GM23248 (cell line): ENCODE measurements around the gene GAP43. TPM values are rescaled to one million over a fixed set of nuclear protein-coding genes. Genes with fewer than 3 reads are reported as not detected.

Experiments
- DNase-seq: peaks from one replicate; pipeline ENCODE4 v3.0.0-alpha.2; 2015
- H2AFZ ChIP-seq: fragments of 200-600 bp; sonication (generic); 2 replicates; pipeline ENCODE4 v1.6.1; 2016; ENCODE audit warnings: antibody characterized with exemption
- H3F3A ChIP-seq: fragments of 200-600 bp; sonication (generic); 2 replicates; pipeline ENCODE4 v1.6.1; 2016; ENCODE audit warnings: mild to moderate bottlenecking, antibody characterized with exemption, mixed run types; ENCODE audit not compliant: insufficient read depth
- H3K27ac ChIP-seq: fragments of 200-600 bp; sonication (generic); 2 replicates; pipeline ENCODE4 v1.5.1; 2016; ENCODE audit warnings: mild to moderate bottlenecking
- H3K27me3 ChIP-seq: fragments of 200-600 bp; sonication (generic); replicated peaks from 2 replicates; pipeline ENCODE4 v1.6.1; 2016; ENCODE audit warnings: mild to moderate bottlenecking; ENCODE audit not compliant: insufficient read depth
- H3K36me3 ChIP-seq: fragments of 200-600 bp; sonication (generic); 2 replicates; pipeline ENCODE4 v1.6.1; 2016; ENCODE audit warnings: low read depth, mild to moderate bottlenecking
- H3K4me1 ChIP-seq: fragments of 200-600 bp; sonication (generic); 2 replicates; pipeline ENCODE4 v1.6.1; 2016; ENCODE audit warnings: mild to moderate bottlenecking; ENCODE audit not compliant: insufficient read depth
- H3K4me2 ChIP-seq: fragments of 200-600 bp; sonication (generic); one replicate; pipeline ENCODE4 v1.6.1; 2016; ENCODE audit warnings: mild to moderate bottlenecking; ENCODE audit not compliant: unreplicated experiment
- H3K4me3 ChIP-seq: fragments of 200-600 bp; sonication (generic); 2 replicates; pipeline ENCODE4 v1.5.1; 2016; ENCODE audit warnings: mild to moderate bottlenecking
- H3K79me2 ChIP-seq: fragments of 200-600 bp; sonication (generic); 2 replicates; pipeline ENCODE4 v1.6.1; 2016; ENCODE audit warnings: mild to moderate bottlenecking; ENCODE audit not compliant: insufficient read depth
- H3K9ac ChIP-seq: fragments of 200-600 bp; sonication (generic); 2 replicates; pipeline ENCODE4 v1.6.1; 2016; ENCODE audit warnings: mild to moderate bottlenecking
- H3K9me2 ChIP-seq: fragments of 200-600 bp; sonication (generic); 2 replicates; pipeline ENCODE4 v1.6.1; 2016; ENCODE audit warnings: mixed run types, mild to moderate bottlenecking, moderate library complexity; ENCODE audit not compliant: insufficient read depth
- H3K9me3 ChIP-seq: fragments of 200-600 bp; sonication (generic); one replicate; pipeline ENCODE4 v1.6.1; 2017; ENCODE audit warnings: low read depth
- H4K20me1 ChIP-seq: fragments of 200-600 bp; sonication (generic); 2 replicates; pipeline ENCODE4 v1.6.0; 2016; ENCODE audit not compliant: insufficient read depth
- EZH2 ChIP-seq: fragments of 200-600 bp; sonication (generic); IDR thresholded peaks from 2 replicates; pipeline ENCODE4 v1.6.1; 2018; ENCODE audit warnings: antibody characterized with exemption, mild to moderate bottlenecking; ENCODE audit not compliant: insufficient read depth, poor library complexity, severe bottlenecking
- EZH2phosphoT487 ChIP-seq: fragments of 200-600 bp; sonication (generic); IDR thresholded peaks from 2 replicates; pipeline ENCODE4 v1.6.1; 2018; ENCODE audit warnings: antibody characterized with exemption, moderate library complexity, mild to moderate bottlenecking, low read depth; ENCODE audit not compliant: insufficient read depth
- WGBS, 2 experiments: methylation state at CpG; one replicate each; pipeline ENCODE4 v1.1.6; 2015 to 2017; ENCODE audit warnings: low lambda C conversion rate in 2 of 2, low coverage in 1 of 2; ENCODE audit errors: missing lambda C conversion rate in 2 of 2; 5-methylcytosine and 5-hydroxymethylcytosine counted together
- in situ Hi-C: fragments of 300-500 bp; cut with MboI; formaldehyde crosslinking; loops from 2 replicates; pipeline ENCODE4 v1.15.0; 2020
- polyA plus RNA-seq: library from polyadenylated mRNA; unstranded; fragments of >200 nt; fragmentation: Nextera tagmentation; extraction: Ambion mirVana; gene quantifications from 2 replicates; pipeline ENCODE4 v1.2.1, GENCODE V29; 2016
- total RNA-seq: library from RNA; depleted of rRNA; stranded (reverse); fragments of >200 nt; shearing (Covaris generic); gene quantifications from 2 replicates; pipeline ENCODE4 v1.2.3, GENCODE V29; 2014

GAP43 gene
- total and polyA plus RNA-seq, 2 experiments from 2014 or later = 0.54 to 1.8 TPM

DNA sequence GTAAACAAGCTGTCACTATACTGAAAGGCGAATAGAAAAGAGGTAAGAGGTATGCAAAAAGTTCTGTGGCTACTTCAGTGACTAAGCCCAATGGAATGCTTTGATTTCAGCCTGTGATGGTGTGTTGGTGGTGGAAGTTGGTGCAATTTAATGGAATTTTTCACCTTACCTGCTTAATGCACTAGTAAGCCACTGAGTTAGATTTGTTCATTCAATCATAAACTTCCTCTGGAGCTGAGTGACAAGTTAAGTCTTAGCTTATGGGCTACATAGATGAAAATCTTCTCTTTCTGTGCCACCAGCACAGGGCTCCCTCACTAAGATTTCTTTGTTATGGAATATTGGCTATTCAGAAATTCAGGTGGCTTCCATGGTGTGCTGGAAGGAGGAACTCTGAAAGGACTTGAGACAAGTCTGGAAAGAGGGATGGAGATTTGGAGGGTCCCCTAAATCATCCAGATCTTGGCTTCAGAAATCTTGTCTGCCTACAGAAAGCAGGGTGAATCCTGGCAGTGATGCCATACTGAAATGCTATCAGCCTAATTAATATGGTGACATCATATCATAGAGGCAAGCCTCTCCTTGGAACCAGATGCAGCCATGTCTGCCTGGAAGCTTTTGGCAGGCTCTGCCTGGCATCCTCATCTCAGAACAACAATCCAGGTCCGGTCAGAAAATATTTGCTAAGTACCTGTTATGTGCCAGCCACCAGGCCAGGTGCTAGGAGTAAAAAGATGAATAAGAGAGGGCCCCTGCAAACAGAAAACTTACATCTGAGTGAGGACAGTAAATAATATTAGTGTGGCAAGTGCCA is 8.1 kb upstream of the GAP43 start:
- Histone ChIP-seq H3K79me2 (no peaks in the 10 kb centered on the region), H3K4me2 (no peak overlapping the region), H3F3A (no peaks in the 10 kb centered on the region), H3K9ac (no peak overlapping the region), H3K9me3 (no peaks in the 10 kb centered on the region), H3K27me3 (no peaks in the 10 kb centered on the region), H4K20me1 (no peaks in the 10 kb centered on the region), H3K4me1 (no peaks in the 10 kb centered on the region), H2AFZ (no peak overlapping the region), H3K9me2 (no peaks in the 10 kb centered on the region), H3K27ac (no peak overlapping the region), H3K36me3 (no peaks in the 10 kb centered on the region), H3K4me3 (no peak overlapping the region)
- DNase-seq = peak; percentile 8
- TF ChIP-seq EZH2 (no peak), EZH2phosphoT487 (no peak)
- in situ Hi-C loops = no loop called here
- 64 to 73% methylated on average over 2 of the region's 2 CpGs for WGBS, 2 experiments

DNA sequence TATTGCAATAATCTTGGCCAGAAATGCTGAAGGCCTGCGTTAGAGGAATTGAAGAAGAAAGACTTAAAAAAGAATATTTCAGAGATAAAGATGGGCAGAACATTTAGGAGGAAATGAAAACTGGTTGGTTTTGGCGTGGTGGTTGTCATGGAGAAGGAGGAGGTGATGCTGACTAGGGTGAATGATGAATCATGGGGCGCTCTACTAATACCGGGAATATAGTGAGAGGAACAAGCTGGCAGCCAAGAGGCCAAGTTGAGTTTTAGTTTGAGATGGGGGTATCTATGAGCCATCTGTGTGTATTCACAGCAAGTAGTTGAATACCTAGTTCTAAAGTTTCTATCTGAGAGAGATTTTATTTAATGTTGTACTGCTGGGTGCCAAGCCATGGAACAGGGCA is 6.8 kb upstream of the GAP43 start:
- in situ Hi-C loops = no loop called here
- WGBS, 2 experiments = 82 to 83% methylated on average over 4 of the region's 4 CpGs

DNA sequence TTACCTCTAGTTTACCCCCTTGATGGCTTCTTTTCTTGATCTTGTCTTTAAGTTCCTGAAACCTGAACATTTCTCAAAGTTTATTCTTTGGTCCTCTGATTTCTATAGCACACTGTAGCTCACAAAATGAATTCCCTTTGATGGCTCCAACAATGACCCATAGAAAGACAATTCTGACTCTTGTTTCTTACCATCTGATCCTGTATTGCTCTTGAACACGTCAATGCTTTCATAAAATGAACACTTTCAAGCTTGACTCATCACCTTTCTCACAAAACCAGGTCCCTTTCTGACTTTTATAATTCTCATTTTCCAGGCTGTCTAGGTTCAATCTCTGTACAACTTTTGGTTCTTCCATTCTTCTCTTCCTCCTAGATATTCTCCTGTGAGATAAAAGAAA is 5.7 kb upstream of the GAP43 start:
- in situ Hi-C loops = no loop called here
- no peaks in the 10 kb centered on the region for H3K4me1 ChIP-seq
- 44 to 66% methylated on average over 1 of the region's 1 CpG for WGBS, 2 experiments
- TF ChIP-seq EZH2 (no peak), EZH2phosphoT487 (no peak)
- no peaks in the 10 kb centered on the region for H4K20me1 ChIP-seq
- H3K36me3 ChIP-seq = no peaks in the 10 kb centered on the region
- H3K27me3 ChIP-seq = no peaks in the 10 kb centered on the region
- H3K79me2 ChIP-seq = no peaks in the 10 kb centered on the region
- no peak overlapping the region for H3K9ac ChIP-seq
- H3K27ac ChIP-seq = no peak overlapping the region
- no peaks in the 10 kb centered on the region for H3F3A ChIP-seq
- no peak for DNase-seq
- H3K9me3 ChIP-seq = no peaks in the 10 kb centered on the region
- no peak overlapping the region for H3K4me3 ChIP-seq
- H3K9me2 ChIP-seq = no peaks in the 10 kb centered on the region
- no peak overlapping the region for H3K4me2 ChIP-seq
- no peak overlapping the region for H2AFZ ChIP-seq

More for the DNA sequence above, 6.8 kb upstream of the GAP43 start:
- H3K36me3 ChIP-seq = no peaks in the 10 kb centered on the region
- no peaks in the 10 kb centered on the region for H3K9me3 ChIP-seq
- H3K4me2 ChIP-seq = no peak overlapping the region
- no peaks in the 10 kb centered on the region for H3K9me2 ChIP-seq
- no peaks in the 10 kb centered on the region for H3K79me2 ChIP-seq
- no peaks in the 10 kb centered on the region for H4K20me1 ChIP-seq
- H2AFZ ChIP-seq = no peak overlapping the region
- H3K27me3 ChIP-seq = no peaks in the 10 kb centered on the region
- no peak for TF ChIP-seq EZH2phosphoT487
- no peak for TF ChIP-seq EZH2
- H3K27ac ChIP-seq = no peak overlapping the region
- H3K4me3 ChIP-seq = no peak overlapping the region
- H3K9ac ChIP-seq = no peak overlapping the region
- DNase-seq = no peak
- H3F3A ChIP-seq = no peaks in the 10 kb centered on the region
- no peaks in the 10 kb centered on the region for H3K4me1 ChIP-seq

DNA sequence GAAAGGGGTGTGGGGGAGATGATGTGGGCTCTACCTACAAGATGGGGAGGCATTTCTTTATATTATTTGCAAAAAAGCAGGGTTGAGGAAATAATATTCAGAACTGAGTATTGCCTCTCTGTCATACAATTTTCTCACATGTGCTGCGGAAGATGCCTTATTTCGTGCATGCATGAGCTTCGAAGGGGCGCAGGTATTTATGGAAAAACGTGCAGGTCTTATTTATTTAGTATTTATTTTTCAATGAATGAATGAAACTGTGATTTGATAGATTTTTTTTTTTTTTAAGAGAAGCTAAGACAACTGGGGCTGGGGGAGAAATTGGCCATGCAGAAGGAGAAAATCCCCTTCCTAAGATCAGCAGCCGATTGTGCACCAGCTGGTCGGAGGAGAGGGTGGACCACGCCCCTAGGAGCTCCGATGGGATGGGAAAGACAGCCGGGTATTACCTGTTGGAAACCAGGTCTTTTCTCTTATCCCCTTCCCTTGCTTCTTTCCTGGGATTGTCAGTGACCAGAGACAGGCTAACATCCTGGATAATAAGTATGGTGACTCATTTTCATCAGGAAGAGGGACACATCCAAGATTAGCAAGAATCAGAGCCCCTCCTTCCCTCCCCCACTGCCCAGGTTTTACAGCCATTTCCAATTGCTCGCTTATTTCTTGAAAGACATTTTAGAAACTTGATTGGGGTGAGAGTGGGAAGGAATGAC is 875 bp downstream of the GAP43 start:
- Histone ChIP-seq H3K9ac (peak overlapping the region; percentile 55; the same call in 1 of the 2 replicates), H3K9me3 (no peaks in the 10 kb centered on the region), H3K4me3 (peak overlapping the region; percentile 78), H2AFZ (no peak overlapping the region; the same call in 1 of the 2 replicates), H3K4me2 (peak overlapping the region; percentile 98), H4K20me1 (no peaks in the 10 kb centered on the region), H3K27ac (no peak overlapping the region), H3K79me2 (no peaks in the 10 kb centered on the region), H3K27me3 (no peaks in the 10 kb centered on the region), H3K36me3 (no peaks in the 10 kb centered on the region), H3K4me1 (peaks cover 9% of the 10 kb centered on the region; the same call in 1 of the 2 replicates), H3F3A (no peaks in the 10 kb centered on the region), H3K9me2 (no peaks in the 10 kb centered on the region)
- no peak for TF ChIP-seq EZH2
- no peak for TF ChIP-seq EZH2phosphoT487
- DNase-seq = no peak
- in situ Hi-C loops = no loop called here
- 5 to 8% methylated on average over 11 of the region's 11 CpGs for WGBS, 2 experiments
